Transverse colon (tissue), 4 donors: ENCODE data around the gene C3orf62.

Experiments
- CTCF ChIP-seq, 5 experiments: fragments of 200-600 bp in 3 of 5; fragments of 450-650 bp in 2 of 5; sonication (generic) in 3 of 5; IDR thresholded peaks; 1 replicate in 2 of 5; 2 replicates in 3 of 5; pipeline ENCODE4 v1.5.1; 2016 to 2017; ENCODE audit warnings: antibody characterized with exemption in 5 of 5, inconsistent platforms in 3 of 5, mild to moderate bottlenecking in 2 of 5, moderate library complexity in 1 of 5
- EP300 ChIP-seq: sonication (generic); formaldehyde crosslinking; IDR thresholded peaks from one replicate; pipeline ENCODE4 v1.6.1; 2017; ENCODE audit warnings: antibody characterized with exemption, low read depth
- POLR2A ChIP-seq: fragments of 450-650 bp; IDR thresholded peaks from one replicate; pipeline ENCODE4 v1.6.1; 2016; ENCODE audit warnings: antibody characterized with exemption, mild to moderate bottlenecking, moderate library complexity
- POLR2AphosphoS5 ChIP-seq, 3 donors: sonication (generic); formaldehyde crosslinking; IDR thresholded peaks; one replicate each; pipeline ENCODE4 v1.6.1; 2016; ENCODE audit warnings: antibody characterized with exemption in 3 of 3

- TF ChIP-seq CTCF (IDR thresholded peaks at IDR 0.05) (no peak), POLR2A (no peak), EP300 (no peak), POLR2AphosphoS5 (IDR thresholded peaks at IDR 0.05) (peak in 2 of 3 donors; percentile 54 to 85)
Observed at GRCh38 chr3:49316696-49317457, 39.8 kb upstream of the C3orf62 start.
